ENCODE measurements around the gene ADGRG4. TPM values are rescaled to one million over a fixed set of nuclear protein-coding genes. Genes with fewer than 3 reads are reported as not detected.

ADGRG4 gene
- total RNA-seq, 1 experiment from 2014 or later: 0.02 TPM

DNA sequence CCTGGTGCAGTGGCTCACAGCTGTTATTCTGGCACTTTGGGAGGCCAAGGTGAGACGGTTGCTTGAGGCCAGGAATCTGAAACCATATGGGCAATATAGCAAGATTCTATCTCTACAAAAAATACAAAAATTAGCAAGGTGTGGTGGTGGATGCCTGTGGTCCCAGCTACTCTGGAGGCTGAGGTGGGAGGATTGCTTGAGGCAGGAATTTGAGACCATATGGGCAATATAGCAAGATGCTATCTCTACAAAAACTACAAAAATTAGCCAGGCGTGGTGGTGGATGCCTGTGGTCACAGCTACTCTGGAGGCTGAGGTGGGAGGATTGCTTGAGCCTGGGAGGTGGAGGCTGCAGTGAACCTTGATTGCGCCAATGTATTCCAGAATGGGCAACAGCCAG lies 2.3 kb downstream of the ADGRG4 start:
- DNase-seq (ENCODE audit: low read depth): no peak

DNA sequence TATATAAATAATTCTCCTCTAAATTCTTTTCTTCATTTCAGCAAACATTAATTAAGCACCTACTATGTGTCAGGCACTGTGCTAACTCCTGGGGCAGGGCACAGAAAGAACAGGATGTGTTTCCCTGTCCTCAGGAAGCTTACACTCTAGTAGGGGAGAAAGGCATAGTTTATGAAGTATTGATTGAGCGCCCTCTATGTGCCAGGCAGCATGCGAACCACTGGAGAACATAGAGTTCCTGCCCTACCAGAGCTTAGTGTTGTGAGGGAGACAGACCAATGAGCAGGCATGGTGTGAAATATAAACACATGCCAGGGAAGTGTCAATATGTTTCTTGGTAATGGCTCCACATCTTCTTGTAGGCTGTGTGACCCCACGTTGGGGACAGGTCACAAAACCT lies 3.7 kb downstream of the ADGRG4 start:
- DNase-seq (ENCODE audit: low read depth): no peak

DNA sequence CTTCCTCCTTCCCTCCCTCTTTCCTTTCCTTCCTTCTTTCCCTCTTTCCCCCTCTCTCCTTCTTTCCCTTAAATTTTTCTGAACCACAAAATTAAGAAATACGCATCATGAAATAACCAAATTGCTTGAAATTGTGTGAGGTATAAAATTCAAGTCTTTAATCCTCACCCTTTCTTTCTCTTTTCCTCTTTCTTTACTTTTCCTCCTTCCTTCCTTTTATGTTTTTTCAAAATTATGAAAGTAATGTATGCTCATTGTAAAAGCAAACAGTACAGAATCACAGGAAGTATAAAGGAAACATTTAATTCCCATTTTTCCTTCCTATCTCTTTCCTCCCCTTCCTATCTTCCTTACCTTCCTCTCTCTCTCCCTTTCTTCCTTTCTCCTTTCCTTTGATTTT lies 5.4 kb downstream of the ADGRG4 start:
- no peak for DNase-seq (ENCODE audit: low read depth)

DNA sequence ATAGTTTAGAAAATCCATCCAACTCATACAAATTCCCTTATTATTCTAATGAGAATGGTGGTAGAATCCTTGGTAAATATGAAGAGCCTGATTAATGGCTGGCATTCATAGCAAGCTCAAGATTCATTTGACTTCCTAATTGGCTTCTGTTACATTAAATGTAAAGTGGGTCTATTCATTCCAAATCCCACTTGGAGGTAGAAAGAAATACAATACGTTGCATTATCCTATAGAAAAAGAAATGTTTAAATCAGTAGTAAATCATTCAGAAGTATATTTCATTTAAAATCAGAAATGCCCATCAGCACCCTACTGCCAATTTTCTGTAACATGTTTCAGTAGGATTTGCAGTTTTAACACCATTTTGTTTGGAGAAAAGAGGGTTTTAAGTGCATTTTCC lies 6.7 kb downstream of the ADGRG4 start:
- no peak for DNase-seq (ENCODE audit: low read depth)

DNA sequence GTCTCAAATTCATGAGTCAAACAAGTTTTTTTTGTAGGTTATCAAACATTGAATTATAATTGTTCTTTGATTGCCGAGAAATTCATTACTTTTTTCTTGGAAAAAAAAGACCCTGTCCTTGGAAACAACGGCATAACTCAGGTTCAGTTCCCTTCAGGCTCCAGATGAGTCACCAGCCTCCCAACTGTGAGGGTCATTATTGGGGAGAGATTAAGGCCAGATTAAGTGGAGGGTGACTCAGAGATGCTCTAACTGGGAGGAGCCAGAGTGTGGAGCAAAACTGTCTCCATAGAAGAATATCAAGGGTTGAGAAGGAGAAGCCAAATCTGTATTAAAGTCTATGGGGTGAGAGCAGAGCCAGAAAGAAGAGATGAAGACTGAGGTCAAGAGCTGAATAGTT lies 9.6 kb downstream of the ADGRG4 start:
- DNase-seq (ENCODE audit: low read depth): peak; percentile 71

DNA sequence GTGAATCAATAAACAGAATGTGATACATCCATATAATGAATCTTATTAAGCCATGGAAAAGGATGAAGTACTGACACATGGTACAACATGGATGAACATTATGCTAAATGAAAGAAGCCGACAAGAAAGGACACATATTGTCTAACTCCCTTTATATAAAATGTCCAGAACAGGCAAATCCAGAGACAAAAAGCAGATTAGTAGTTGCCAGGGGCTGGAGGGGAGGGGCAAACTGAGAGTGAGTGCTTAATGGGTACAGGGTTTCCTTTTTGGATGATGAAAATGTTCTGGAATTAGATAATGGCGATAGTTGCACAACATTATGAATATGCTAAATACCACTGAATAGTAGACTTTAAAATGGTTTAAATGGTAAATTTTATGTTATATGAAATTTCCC lies 17.4 kb downstream of the ADGRG4 start:
- DNase-seq (ENCODE audit: low read depth): no peak

DNA sequence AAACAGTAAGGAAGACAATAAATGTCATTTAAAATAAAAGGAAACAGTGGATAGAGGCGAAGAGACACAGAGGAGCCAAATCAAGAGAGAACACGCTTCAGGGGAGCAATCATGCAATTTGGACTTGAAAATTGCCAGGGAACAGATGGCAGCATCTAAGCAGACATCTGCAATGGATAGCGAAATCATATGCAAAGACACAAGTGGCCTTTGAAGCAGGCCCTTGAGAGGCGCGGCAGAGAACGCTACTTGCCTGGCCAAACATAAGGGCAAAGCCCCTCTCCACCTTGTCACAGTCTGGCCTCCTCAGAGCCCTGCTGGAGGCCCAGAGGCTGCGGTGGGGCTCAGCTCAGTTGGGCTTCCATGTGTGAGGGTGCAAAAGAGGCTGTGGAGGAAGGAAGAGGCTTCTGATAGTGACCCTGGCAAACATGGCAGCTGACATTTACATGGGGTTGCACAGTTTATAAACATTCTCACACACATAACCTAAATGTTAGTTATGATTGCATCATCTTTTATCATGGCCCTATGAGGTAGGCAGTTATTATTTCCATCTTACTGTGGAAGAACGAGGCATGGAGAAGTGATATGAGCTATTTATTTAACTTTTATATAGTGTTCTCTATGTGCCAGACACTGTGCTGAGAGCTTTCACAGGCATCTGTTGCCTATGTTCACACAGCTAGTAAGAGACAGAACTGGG lies 18.3 kb downstream of the ADGRG4 start:
- no peak for DNase-seq (ENCODE audit: low read depth)

DNA sequence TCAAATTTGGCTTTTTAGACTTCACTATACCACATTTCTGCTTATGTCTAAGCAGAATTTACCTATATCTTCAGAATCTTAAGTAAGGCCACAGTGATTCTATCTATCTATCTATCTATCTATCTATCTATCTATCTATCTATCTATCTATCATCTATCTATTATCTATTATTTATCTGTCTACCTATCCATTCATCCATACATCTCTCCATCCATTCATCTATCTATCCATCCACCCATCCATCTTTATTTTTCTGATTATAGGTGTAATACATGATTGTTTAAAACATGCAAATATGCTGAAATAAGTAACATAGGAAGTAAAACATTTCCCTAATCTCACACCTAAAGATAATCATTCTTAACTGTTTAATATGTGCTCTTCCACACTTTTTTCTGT lies 18.8 kb downstream of the ADGRG4 start:
- no peak for DNase-seq (ENCODE audit: low read depth)

DNA sequence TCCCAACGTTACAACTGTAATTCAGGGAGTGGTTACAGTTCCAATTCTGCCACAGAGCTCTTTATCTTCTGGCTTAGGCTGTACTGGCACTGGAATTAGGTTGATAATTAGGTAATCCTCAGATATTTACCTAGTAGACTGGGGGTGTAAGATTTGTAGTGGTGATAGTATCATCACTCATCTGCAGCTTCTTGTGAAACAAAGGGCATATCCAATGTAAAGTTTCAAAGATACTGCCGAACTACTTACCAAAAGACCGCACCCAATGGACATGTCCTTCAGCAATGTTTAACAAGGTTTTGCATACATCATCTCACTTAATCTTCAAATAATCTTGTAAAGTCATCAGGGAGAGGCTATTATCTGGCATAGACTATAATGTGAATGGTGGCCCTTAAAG lies 20.8 kb downstream of the ADGRG4 start:
- DNase-seq (ENCODE audit: low read depth): no peak

DNA sequence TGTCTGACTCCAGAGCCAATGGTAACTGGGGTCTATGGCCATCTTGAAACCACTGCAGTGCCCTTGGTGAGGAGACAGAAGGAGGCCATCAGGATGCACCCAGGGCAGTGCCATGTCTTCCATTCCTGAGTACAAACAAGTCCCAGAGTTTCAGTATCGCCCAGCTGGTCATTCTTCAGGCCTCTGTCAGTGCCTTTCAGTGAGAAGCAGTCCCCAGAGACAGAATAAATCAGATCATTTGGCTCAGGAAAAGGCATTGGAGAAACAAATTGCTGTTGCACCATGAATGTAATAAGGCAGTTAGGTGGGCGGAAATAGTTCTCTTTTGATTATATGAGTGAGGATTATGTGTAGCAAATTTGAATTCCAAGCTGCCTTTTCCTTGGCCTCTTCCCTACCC lies 21.3 kb downstream of the ADGRG4 start:
- DNase-seq (ENCODE audit: low read depth): no peak

DNA sequence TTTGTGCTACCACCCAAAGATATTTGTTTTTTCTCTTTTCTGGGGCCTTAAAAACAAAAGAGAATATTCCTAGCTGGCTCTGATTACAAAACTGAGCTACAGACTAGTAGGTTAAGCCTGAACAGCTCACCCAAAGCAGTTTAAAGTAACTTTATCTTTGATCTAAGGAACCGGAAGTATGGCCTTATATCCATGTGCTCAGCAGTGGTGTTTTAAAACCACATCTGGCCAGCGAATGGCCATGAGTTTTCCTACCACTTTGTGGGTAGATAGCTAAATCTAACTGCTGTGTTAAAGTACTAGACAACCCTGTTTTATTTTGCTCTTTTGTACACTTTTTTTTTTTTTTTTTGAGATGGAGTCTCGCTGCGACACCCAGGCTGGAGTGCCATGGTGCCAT lies 24.6 kb downstream of the ADGRG4 start:
- DNase-seq (ENCODE audit: low read depth): no peak

DNA sequence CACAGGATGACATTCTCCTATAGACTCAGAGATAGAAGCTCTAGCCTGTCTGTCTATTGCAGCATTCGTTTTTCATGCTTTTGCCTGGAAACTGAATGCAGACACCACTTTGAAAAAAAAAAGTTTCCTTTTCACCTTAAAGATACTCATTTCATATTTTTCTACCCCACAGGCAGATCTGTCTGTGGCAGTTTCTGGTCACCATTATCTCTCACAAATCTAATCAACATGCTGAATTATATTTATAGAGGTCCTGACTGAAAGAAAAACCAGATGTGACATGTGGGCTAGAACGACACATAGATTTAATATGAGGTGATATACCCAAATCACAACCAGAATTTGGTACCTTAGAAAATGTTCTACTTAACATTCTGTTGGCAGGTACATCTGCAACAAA lies 28.2 kb downstream of the ADGRG4 start:
- no peak for DNase-seq (ENCODE audit: low read depth)

DNA sequence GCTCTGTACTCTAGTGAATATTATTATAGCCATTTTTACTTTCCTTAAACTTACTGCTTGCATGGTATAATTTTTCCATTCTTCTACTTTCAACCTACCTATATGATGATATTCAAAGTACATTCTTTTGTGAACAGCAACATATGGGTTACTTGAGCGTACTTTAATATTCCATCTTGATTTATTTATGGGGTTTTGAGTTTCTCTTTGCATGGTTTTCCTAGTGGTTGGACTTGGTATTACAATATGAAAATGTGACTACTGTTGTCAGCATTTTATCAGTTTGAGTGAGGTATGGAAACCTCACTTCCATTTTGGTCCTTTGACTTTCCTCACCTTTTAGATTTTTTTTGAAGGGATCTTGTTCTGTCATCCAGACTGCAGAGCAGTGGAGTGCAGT lies 35.9 kb downstream of the ADGRG4 start:
- no peak for DNase-seq (ENCODE audit: low read depth)

DNA sequence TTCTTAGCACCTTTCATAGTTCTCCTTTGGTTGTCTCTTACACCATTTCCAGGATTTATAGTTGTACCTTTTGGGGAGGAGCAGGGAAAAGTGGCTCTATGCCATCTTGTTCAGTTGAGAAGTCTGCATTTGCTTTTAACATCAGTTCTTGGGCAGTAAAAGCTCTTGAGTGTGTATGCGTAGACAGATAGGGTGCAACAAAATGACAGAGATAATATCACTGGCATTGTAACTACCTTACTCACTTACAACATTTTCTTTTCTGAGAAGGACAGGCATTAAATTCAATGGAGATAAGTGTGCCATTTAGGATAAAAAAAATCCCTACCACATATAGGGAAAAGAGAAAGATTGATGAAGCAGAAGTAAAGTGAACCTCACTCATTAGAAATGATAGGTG lies 38.9 kb downstream of the ADGRG4 start:
- no peak for DNase-seq (ENCODE audit: low read depth)

DNA sequence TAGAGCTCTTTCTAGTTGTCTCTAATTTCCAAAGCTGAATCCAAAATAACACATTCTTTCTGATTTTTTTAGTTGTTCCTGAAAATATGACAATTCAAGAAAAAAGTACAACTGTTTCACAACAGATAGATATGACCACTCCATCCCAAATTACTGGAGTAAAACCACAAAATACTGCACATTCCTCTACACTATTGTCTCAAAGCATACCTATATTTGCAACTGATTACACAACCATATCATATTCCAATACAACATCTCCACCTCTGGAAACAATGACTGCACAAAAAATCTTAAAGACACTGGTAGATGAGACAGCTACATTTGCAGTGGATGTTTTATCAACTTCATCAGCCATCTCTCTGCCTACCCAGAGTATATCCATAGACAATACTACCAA lies 43.6 kb downstream of the ADGRG4 start:
- no peak for DNase-seq (ENCODE audit: low read depth)

DNA sequence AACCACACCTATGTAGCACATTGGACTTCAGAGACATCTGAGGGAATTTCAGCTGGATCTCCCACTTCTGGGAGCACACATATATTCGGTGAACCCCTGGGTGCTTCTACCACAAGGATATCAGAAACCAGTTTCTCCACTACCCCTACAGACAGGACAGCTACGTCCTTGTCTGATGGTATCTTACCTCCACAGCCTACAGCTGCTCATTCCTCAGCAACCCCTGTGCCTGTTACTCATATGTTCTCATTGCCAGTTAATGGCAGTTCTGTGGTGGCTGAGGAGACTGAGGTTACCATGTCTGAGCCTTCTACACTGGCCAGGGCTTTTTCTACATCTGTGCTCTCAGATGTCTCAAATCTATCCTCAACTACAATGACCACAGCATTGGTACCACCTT lies 45.7 kb downstream of the ADGRG4 start:
- no peak for DNase-seq (ENCODE audit: low read depth)

DNA sequence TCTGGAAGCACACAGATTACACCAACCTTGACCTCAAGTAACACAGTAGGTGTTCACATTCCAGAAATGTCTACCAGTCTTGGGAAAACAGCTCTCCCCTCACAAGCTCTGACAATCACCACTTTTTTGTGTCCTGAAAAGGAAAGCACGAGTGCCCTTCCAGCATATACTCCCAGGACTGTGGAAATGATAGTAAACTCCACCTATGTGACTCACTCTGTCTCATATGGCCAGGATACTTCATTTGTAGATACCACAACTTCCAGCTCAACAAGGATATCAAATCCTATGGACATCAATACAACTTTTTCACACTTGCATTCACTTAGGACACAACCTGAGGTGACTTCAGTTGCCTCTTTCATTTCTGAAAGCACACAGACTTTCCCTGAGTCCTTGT lies 46.9 kb downstream of the ADGRG4 start:
- peak; percentile 36 for DNase-seq (ENCODE audit: low read depth)

DNA sequence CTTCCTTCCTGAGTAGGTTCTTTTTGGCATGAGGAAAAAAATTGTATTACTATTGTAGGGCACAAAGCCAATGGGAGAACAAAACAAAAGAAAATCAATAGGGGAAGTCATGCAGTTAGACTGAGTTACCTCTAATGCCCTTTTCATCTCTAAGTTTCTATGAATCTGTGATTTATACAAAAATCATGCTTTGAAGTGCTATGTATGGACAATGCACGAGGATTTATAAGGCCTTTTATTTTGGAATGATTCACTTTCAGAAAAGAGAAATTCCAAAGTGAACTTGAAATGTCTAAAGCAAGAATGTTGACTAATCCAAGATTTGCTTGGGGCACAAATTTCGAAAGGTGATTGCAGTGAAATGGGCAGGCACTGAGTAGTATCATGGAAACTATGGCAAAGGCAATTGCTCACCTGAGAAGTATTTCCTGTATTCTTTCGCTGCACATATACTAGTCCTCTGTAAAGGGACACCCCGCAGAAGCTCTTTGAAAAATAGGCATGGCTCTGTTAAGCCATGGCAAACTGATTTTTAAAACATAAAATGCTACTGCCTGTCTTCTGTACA lies 52.8 kb downstream of the ADGRG4 start:
- DNase-seq (ENCODE audit: low read depth): peak; percentile 67

DNA sequence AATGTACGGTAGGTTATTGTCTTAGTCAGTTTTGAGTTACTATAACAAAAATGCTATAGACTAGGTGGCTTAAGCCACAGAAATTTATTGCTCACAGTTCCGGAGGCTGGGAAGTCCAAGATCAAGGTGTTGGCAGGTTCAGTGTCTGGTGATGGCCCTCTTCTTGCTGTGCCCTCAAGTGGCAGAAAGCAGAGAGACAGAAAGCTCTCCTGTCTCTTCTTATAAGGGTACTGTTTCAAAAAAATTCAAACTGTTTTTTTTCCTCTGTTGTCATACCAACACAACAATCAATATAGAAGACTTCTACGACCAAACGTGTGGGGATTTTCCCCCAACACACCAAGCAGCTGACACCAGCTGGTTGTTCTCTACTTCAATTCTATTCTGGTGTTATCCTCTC lies 53.4 kb downstream of the ADGRG4 start:
- DNase-seq (ENCODE audit: low read depth): no peak

DNA sequence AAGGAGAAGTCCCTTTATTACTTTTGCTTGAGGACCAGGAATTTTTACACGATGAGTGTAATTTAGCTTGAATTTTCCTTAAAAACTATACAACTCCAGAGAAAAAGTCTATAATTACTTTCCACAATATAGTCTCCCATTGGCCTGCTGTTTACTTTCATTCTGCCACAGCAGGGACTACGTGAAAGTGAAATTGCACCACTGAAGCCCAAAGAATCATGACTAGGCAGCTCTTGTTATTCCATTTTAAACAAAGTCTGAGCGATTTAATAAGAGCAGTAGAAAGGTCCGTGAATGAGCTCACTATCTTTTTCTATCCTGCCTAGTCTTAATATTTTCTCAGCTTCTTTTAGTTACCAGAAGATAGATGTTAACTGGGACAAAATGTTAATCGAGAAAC lies 68.6 kb downstream of the ADGRG4 start:
- no peak for DNase-seq (ENCODE audit: low read depth)

DNA sequence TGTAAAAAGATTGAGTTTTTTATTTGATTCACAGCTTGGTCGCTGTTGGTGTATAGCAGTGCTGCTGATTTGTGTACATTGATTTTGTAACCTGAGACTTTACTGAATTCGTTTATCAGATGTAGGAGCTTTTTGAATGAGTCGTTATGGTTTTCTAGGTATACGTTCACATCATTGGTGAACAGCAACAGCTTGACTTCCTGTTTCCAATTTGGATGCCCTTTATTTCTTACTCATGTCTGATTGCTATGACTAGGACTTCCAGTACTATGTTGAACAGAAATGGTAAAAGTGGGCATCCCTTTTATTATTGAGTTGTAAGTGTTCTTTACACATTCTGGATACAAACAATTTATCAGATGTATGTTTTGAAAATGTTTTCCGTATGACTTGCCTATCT lies 76.0 kb downstream of the ADGRG4 start:
- no peak for DNase-seq (ENCODE audit: low read depth)

DNA sequence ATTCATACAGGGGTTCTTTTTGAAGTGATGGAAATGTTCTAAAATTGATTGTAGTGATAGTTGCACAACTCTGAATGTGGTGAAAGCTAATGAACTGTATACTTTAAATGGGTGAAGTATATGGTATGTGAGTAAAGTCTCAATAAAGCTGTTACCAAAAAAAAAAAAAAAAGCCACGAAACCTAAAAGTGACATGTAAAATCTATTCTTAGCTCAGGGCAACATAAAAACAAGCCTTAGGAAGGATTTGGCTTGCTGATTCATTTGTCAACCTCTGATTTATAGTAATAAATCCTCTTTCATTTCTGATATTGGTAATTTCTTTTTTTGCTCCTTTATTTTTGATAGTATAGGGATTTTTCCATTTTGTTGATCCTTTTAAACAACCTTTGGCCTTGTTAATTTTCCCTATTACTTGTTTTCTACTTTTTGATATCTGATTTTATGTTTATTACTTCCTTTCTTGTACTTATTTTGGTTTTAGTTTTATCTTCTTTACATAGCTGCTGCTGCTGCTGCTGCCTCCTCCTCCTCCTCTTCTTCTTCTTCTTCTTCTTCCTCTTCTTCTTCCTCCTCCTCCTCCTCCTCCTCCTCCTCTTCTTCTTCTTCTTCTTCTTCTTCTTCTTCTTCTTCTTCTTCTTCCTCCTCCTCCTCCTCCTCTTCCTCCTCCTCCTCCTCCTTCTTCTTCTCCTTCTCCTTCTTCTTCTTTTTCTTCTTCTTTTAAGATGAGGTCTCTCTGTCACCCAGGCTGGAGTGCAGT lies 79.4 kb downstream of the ADGRG4 start:
- no peak for DNase-seq (ENCODE audit: low read depth)

DNA sequence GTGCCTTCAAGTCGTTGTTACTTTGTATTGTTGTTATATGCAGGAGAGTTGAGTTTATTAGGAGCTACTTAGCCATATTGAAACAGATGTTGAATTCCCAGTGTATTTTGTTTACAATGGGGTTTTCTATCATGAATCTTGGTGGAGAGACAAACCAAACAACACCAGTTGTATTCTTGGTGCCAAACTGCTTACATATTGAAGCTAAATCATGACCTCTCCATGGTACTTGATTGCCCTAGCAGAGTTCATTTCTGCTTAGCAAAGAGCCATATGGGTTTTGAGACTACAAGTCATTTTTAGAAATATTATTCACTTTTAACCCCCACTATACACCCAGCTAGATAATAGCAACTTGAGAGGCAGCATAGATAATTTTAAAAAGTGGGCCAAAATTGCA lies 85.4 kb downstream of the ADGRG4 start:
- no peak for DNase-seq (ENCODE audit: low read depth)

Measured in HT1080 (cell line).